Erythroblast (primary cell): ENCODE data around the gene HSP90B1.

ENCODE experiments used
- GATA1 ChIP-seq: IDR thresholded peaks from 2 replicates; pipeline ENCODE4 v1.6.1; 2011; ENCODE audit warnings: low read depth, mild to moderate bottlenecking, control low read depth, low read length, moderate library complexity
- POLR2A ChIP-seq: IDR thresholded peaks from 2 replicates; pipeline ENCODE4 v1.6.1; 2011; ENCODE audit warnings: mild to moderate bottlenecking, low read length

DNA sequence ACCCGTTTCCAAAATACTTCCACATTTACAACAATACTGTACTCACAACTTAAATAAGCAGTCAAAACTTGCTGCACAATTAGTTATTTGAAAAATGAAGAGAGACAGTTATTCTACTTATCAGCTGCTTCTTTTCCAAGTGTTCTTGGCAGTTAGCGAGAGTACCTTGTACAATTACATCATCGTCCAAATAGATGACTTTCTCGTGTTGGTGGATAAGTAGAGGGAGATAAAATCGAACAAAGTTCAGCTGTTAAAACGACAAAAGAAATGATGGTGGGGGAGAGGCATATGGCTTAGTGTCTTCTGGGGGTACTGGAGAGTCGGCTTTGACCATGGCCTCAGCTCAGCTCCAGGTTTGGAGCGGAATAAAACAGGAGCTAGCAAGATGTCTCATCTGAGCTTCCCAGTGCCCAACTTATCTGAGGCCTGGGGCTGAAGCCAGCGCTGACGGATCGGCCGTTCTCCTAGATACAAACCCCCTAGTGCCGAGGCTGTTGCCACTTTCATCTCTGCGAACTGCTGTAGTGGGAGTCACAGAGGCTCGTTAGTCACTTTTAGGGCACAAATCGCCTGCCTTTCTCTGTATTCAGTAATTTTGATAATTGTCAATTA lies 67.2 kb downstream of the HSP90B1 start:
- no peak for TF ChIP-seq POLR2A
- no peak for TF ChIP-seq GATA1
